GM23248 (cell line): ENCODE results near the gene FRMD5.

ENCODE experiments used
- EZH2 ChIP-seq: fragments of 200-600 bp; sonication (generic); IDR thresholded peaks from 2 replicates; pipeline ENCODE4 v1.6.1; 2018; ENCODE audit warnings: antibody characterized with exemption, mild to moderate bottlenecking; ENCODE audit not compliant: insufficient read depth, poor library complexity, severe bottlenecking
- EZH2phosphoT487 ChIP-seq: fragments of 200-600 bp; sonication (generic); IDR thresholded peaks from 2 replicates; pipeline ENCODE4 v1.6.1; 2018; ENCODE audit warnings: antibody characterized with exemption, moderate library complexity, mild to moderate bottlenecking, low read depth; ENCODE audit not compliant: insufficient read depth

DNA sequence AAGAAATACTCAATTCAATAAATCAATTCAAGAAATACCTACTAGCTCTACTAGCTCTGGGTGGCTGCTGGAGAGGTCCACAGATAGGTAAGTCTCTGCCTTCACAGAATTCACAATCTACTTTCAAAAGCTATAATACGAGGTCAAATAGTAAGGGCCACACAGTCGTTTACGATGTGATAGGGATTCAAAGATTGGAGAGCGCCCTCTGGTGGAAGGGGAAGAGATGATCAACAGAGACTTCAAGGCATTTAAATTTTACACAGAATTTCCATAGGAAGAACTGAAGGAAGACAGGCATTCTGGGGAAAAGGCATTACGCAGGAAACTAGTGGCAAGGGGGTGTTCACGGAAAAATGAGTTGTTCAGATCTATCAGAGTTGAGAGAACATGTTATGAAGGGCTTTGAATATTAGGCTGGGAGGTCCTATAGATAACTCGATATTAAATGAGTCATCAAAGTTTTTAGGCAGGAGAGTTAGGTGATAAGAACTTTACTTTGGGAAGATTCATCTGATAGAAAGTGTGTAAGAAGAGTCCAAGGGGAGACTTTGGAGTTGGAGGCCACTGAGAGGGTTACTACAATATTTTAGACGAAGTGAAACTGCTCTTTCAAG, 128.8 kb downstream of the FRMD5 start:
- no peak for TF ChIP-seq EZH2
- TF ChIP-seq EZH2phosphoT487, result no peak
